GM10248 (cell line): Measurements from ENCODE around the gene TEAD1.

Experiments used
- CTCF ChIA-PET: fragments of 300-600 bp; sonication (Branson Sonifier 250); formaldehyde crosslinking; extraction: SDS; loops from one replicate; lab custom pipeline; 2021; ENCODE audit warnings: antibody characterized with exemption; lab: Yijun Ruan, JAX
- POLR2A ChIA-PET: fragments of 350-650 bp; sonication (Branson Sonifier 250); formaldehyde crosslinking; extraction: SDS; loops from one replicate; lab custom pipeline; 2020; ENCODE audit warnings: antibody characterized with exemption; lab: Yijun Ruan, JAX
- DNase-seq: peaks from one replicate; pipeline ENCODE4 v3.0.0; 2012; ENCODE audit errors: extremely low spot score
- TF ChIP-seq, protein P1 (sequence below): IDR thresholded peaks from 2 replicates; pipeline ENCODE4 v1.5.1; 2012; ENCODE audit warnings: mild to moderate bottlenecking, low read depth; ENCODE audit errors: extremely low read depth, missing control alignments, control extremely low read depth

The TEAD1 gene

DNA sequence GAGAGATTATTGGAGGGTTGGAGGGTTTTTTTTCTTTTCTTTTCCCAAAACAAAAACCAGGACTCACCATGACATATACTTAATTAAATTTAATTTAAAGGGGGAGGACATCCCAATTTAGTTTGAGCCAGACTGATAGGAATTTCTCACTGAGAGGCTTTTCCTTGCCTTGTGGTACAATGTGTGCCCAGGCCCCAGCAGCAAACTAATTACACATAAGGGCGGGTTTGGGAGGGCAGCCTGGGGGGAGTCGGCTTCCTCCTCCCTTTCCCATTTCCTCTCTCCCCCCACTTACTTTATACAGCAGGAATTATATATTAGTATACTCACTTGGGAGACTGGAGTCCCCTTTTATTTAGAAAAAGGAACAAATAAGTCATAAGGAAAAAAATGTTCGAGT is 2.9 kb downstream of the TEAD1 start:
- TF ChIP-seq, protein P1, sequence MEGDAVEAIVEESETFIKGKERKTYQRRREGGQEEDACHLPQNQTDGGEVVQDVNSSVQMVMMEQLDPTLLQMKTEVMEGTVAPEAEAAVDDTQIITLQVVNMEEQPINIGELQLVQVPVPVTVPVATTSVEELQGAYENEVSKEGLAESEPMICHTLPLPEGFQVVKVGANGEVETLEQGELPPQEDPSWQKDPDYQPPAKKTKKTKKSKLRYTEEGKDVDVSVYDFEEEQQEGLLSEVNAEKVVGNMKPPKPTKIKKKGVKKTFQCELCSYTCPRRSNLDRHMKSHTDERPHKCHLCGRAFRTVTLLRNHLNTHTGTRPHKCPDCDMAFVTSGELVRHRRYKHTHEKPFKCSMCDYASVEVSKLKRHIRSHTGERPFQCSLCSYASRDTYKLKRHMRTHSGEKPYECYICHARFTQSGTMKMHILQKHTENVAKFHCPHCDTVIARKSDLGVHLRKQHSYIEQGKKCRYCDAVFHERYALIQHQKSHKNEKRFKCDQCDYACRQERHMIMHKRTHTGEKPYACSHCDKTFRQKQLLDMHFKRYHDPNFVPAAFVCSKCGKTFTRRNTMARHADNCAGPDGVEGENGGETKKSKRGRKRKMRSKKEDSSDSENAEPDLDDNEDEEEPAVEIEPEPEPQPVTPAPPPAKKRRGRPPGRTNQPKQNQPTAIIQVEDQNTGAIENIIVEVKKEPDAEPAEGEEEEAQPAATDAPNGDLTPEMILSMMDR = no peak
- ChIA-PET CTCF (no interaction called here), POLR2A (no interaction called here)
- DNase-seq = no peak

DNA sequence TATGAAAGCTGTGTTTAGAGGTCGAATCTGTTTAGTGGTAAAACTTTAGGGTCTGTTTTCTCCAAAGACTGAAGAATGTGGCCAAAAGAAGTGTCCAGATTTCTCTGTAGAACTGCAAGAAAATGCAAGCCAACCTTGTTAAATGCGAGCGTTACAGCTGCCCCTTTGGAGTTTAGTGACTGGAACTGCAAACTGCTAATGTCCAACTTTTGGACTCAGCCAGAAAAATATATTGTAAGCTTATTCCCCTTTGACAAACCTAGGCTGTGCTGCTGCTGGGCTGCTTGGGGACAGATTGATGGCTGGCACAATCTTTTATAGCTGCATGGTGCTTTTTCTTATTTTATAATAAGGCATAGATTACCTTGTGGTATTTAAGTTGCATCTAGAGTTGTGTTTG is 3.9 kb downstream of the TEAD1 start:
- POLR2A ChIA-PET = no interaction called here

DNA sequence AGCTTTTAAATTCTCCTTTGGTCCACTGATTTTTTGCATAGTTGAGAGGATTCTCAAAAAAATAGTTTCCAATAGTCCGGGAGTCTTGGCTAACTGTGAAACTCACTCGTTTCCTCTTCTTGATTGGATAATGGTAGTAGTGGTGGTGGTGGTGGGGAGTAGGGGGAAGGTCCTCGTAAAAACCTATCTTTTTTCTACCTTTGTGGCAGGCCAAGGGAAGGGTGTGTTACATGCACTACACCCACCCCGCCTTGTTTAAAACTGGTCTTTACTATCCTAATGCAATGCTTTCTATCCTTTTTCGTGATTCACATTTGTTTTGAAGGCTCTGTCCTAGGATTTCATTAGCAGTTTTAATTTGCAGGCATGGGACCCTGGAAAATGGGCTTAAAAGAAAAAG is 4.8 kb downstream of the TEAD1 start:
- POLR2A ChIA-PET = no interaction called here
- no peak for DNase-seq
- TF ChIP-seq, protein P1 = no peak

More for the DNA sequence above, 3.9 kb downstream of the TEAD1 start:
- CTCF ChIA-PET = interaction anchor here (0.9 to 1.7 kb wide), 4 partner anchors 14 to 211 kb away, joined by 3 to 6 read pairs (median 3); no protein-coding TSS in a partner anchor
- TF ChIP-seq, protein P1 = no peak
- DNase-seq = no peak

DNA sequence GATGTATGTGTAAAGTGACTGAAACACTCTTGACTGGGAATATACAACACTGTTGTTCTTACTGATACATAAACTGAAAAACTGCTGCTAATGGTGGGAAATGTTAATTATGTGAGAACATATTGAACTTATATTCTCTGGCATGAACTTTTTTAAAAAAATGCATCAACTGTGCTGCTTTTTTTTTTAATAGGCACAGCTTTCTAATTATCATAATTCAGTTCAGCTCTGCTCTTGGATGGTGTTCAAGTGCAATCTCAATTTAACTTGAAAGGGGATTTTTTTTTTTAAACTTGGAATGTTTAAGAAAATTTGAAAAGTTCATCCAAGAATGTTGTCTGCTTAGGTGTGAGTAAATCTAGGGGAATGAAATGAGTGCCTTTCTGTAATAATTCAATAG is 5.2 kb downstream of the TEAD1 start:
- TF ChIP-seq, protein P1 = no peak
- POLR2A ChIA-PET = no interaction called here
- no peak for DNase-seq
- CTCF ChIA-PET = interaction anchor here (1.4 to 1.7 kb wide), 2 partner anchors 94 to 209 kb away, joined by 3 to 6 read pairs; no protein-coding TSS in a partner anchor

More for the DNA sequence above, 4.8 kb downstream of the TEAD1 start:
- CTCF ChIA-PET = interaction anchor here (1.4 to 1.7 kb wide), 3 partner anchors 36 to 210 kb away, joined by 3 to 6 read pairs (median 3); no protein-coding TSS in a partner anchor

DNA sequence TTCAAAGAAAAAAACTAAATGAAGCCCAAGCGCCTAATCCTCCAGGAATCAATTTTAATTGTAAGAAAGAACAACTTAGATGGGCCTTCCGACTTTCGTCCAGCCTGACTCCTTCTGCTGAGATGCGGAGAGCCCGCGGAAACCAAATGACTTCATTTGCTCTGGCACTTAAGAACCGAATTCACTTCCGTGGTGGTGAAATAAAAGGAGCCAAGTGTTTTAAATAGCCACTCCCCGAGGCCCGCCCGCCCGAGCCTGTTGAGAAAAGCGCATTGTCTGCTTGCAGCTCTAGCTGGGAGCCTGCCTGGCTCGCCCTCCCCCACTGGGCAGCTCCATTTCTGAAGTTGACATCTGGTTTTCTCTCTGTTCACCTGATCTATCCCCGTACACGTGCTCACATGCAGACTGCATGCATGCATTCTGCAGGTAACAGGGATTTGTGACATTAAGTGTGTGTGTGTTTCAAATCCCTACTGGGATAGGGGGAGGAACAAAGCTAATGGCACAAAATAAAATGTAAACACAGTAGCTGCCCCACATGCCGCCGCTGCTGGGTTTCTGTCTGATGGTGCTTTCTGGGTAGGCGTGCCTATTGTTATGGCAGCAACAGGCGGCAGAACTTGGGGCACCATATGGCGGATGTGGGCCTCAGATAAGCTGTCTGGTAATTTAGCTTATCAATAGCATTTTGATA is 6.2 kb downstream of the TEAD1 start:
- no peak for DNase-seq
- TF ChIP-seq, protein P1 = no peak
- ChIA-PET CTCF (interaction anchor here (1.4 kb wide), 1 partner anchor 95 kb away, joined by 3 read pairs; no protein-coding TSS in a partner anchor), POLR2A (no interaction called here)

DNA sequence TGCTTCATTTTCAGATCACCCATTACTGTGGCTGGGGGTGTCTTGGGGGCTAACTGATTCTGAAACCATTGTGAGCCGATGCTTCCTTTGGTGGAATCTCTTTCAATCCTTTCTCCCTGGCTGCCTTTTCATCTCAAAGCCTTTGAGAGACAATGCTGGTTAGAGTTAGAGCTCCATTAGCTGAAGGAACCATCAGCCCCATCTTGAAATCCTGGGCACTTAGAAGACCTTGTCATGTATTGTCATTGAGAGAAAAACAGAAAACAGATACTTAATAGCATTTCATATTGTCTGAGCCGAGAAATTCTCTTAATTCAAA is 6.7 kb downstream of the TEAD1 start:
- no peak for DNase-seq
- TF ChIP-seq, protein P1 = no peak
- POLR2A ChIA-PET = no interaction called here
- CTCF ChIA-PET = no interaction called here
